Activated CD4-positive, alpha-beta T cell treated with anti-CD3 and anti-CD28 coated beads, Interleukin-2, amount 50 U/mL, for 16 hours (primary cell): ENCODE data around the gene COL23A1.

Source experiments
- DNase-seq: peaks from one replicate; pipeline ENCODE4 v3.0.0-alpha.2; 2020

Gene COL23A1

GRCh38 chr5:178469975-178470759 lies 120.0 kb downstream of the COL23A1 start:
- DNase-seq = no peak

GRCh38 chr5:178469011-178469974 lies 120.9 kb downstream of the COL23A1 start:
- DNase-seq = no peak

GRCh38 chr5:178468196-178468685 lies 122.0 kb downstream of the COL23A1 start:
- no peak for DNase-seq

- DNase-seq = no peak
Observed at GRCh38 chr5:178467568-178468195, 122.5 kb downstream of the COL23A1 start.

GRCh38 chr5:178467205-178467567 lies 123.0 kb downstream of the COL23A1 start:
- DNase-seq = no peak

GRCh38 chr5:178466342-178466741 lies 123.9 kb downstream of the COL23A1 start:
- no peak for DNase-seq

GRCh38 chr5:178465861-178466288 lies 124.3 kb downstream of the COL23A1 start:
- no peak for DNase-seq

GRCh38 chr5:178465228-178465860 lies 124.8 kb downstream of the COL23A1 start:
- no peak for DNase-seq

GRCh38 chr5:178464431-178465048 lies 125.7 kb downstream of the COL23A1 start:
- no peak for DNase-seq

- no peak for DNase-seq
Observed at GRCh38 chr5:178463321-178464155, 126.7 kb downstream of the COL23A1 start.

- DNase-seq = no peak
Observed at GRCh38 chr5:178462816-178463215, 127.4 kb downstream of the COL23A1 start.

GRCh38 chr5:178462076-178462475 lies 128.1 kb downstream of the COL23A1 start:
- no peak for DNase-seq

- peak; percentile 49 for DNase-seq
Observed at GRCh38 chr5:178461004-178461730, 129.0 kb downstream of the COL23A1 start.

GRCh38 chr5:178460598-178460997 lies 129.6 kb downstream of the COL23A1 start:
- no peak for DNase-seq

- DNase-seq = no peak
Observed at GRCh38 chr5:178460174-178460573, 130.0 kb downstream of the COL23A1 start.

GRCh38 chr5:178458140-178458539 lies 132.1 kb downstream of the COL23A1 start:
- DNase-seq = no peak

GRCh38 chr5:178457471-178457870 lies 132.7 kb downstream of the COL23A1 start:
- DNase-seq = no peak

- DNase-seq = no peak
Observed at GRCh38 chr5:178455480-178455835, 134.7 kb downstream of the COL23A1 start.

GRCh38 chr5:178454821-178455479 lies 135.2 kb downstream of the COL23A1 start:
- no peak for DNase-seq

- DNase-seq = no peak
Observed at GRCh38 chr5:178454303-178454702, 135.9 kb downstream of the COL23A1 start.
